ENCODE results near the gene CSTF2T.
"Not testable (repeated sequence)": the region's sequence is repeated elsewhere in the genome, so short reads cannot be mapped to it uniquely, and the experiment has no call there.

CSTF2T gene

GRCh38 chr10:51689536-51689935 is 9.9 kb downstream of the CSTF2T start:
- DNase-seq (ENCODE audit: low read depth, low spot score), result no peak
- no peak for TF ChIP-seq CTCF (IDR thresholded peaks at IDR 0.05; ENCODE audit: low read depth, low read length)
- H3K4me3 ChIP-seq (ENCODE audit: low read depth, low read length), result no peak overlapping the region
- in situ Hi-C loops (cut with HindIII; ENCODE audit: low sequenced_read_pairs), result no loop called here

GRCh38 chr10:51688826-51689225 is 10.6 kb downstream of the CSTF2T start:
- H3K4me3 ChIP-seq (ENCODE audit: low read depth, low read length); in situ Hi-C loops (cut with HindIII; ENCODE audit: low sequenced_read_pairs); DNase-seq (ENCODE audit: low read depth, low spot score): not testable (repeated sequence)

GRCh38 chr10:51687296-51687695 is 12.1 kb downstream of the CSTF2T start:
- no peak overlapping the region for H3K4me3 ChIP-seq (ENCODE audit: low read depth, low read length)
- in situ Hi-C loops (cut with HindIII; ENCODE audit: low sequenced_read_pairs), result no loop called here
- TF ChIP-seq CTCF (IDR thresholded peaks at IDR 0.05; ENCODE audit: low read depth, low read length), result no peak
- DNase-seq (ENCODE audit: low read depth, low spot score), result no peak

GRCh38 chr10:51685768-51686167 is 13.6 kb downstream of the CSTF2T start:
- H3K4me3 ChIP-seq (ENCODE audit: low read depth, low read length), result no peak overlapping the region
- TF ChIP-seq CTCF (IDR thresholded peaks at IDR 0.05; ENCODE audit: low read depth, low read length), result no peak
- DNase-seq (ENCODE audit: low read depth, low spot score), result no peak
- in situ Hi-C loops (cut with HindIII; ENCODE audit: low sequenced_read_pairs), result no loop called here

- H3K4me3 ChIP-seq (ENCODE audit: low read depth, low read length), result no peak overlapping the region
- no peak for DNase-seq (ENCODE audit: low read depth, low spot score)
- no peak for TF ChIP-seq CTCF (IDR thresholded peaks at IDR 0.05; ENCODE audit: low read depth, low read length)
- in situ Hi-C loops (cut with HindIII; ENCODE audit: low sequenced_read_pairs), result no loop called here
These were observed 16.2 kb downstream of the CSTF2T start for GRCh38 chr10:51683031-51683691.

- no peak overlapping the region for H3K4me3 ChIP-seq (ENCODE audit: low read depth, low read length)
- DNase-seq (ENCODE audit: low read depth, low spot score), result no peak
- no peak for TF ChIP-seq CTCF (IDR thresholded peaks at IDR 0.05; ENCODE audit: low read depth, low read length)
- in situ Hi-C loops (cut with HindIII; ENCODE audit: low sequenced_read_pairs), result no loop called here
These were observed 19.6 kb downstream of the CSTF2T start for GRCh38 chr10:51679841-51680240.

GRCh38 chr10:51675088-51675487 is 24.3 kb downstream of the CSTF2T start:
- TF ChIP-seq CTCF (IDR thresholded peaks at IDR 0.05; ENCODE audit: low read depth, low read length), result no peak
- in situ Hi-C loops (cut with HindIII; ENCODE audit: low sequenced_read_pairs), result no loop called here
- H3K4me3 ChIP-seq (ENCODE audit: low read depth, low read length), result no peak overlapping the region
- DNase-seq (ENCODE audit: low read depth, low spot score), result no peak
